Thoracic aorta (tissue), 2 donors: ENCODE data around the gene NAV2. TPM values are rescaled to one million over a fixed set of nuclear protein-coding genes. Genes with fewer than 3 reads are reported as not detected.

Source experiments
- ATAC-seq: fragments of 150-250 bp; one replicate; pipeline ENCODE4 v1.8.0; 2017; ENCODE audit warnings: low read depth; ENCODE audit not compliant: insufficient number of reproducible peaks, low FRiP score
- DNase-seq: peaks from one replicate; pipeline ENCODE4 v3.0.0-alpha.2; 2020; ENCODE audit warnings: low spot score
- H3K27ac ChIP-seq, 2 donors: fragments of 200-600 bp; sonication (generic); 1 replicate in 1 of 2; 2 replicates in 1 of 2; pipeline ENCODE4 v1.5.1; 2016; ENCODE audit warnings: mild to moderate bottlenecking in 2 of 2, moderate library complexity in 2 of 2
- H3K27me3 ChIP-seq: fragments of 200-600 bp; sonication (generic); replicated peaks from 2 replicates; pipeline ENCODE4 v1.6.0; 2016; ENCODE audit warnings: mild to moderate bottlenecking; ENCODE audit not compliant: insufficient read depth
- H3K36me3 ChIP-seq: fragments of 200-600 bp; sonication (generic); one replicate; pipeline ENCODE4 v1.5.1; 2016
- H3K4me1 ChIP-seq, 2 donors: fragments of 200-600 bp; sonication (generic); 1 replicate in 1 of 2; 2 replicates in 1 of 2; pipeline versions ENCODE4 v1.5.1 to v1.6.0; 2016; ENCODE audit warnings: low read depth in 2 of 2, mild to moderate bottlenecking in 1 of 2; ENCODE audit not compliant: control insufficient read depth in 1 of 2
- H3K4me3 ChIP-seq: fragments of 200-600 bp; sonication (generic); 2 replicates; pipeline ENCODE4 v1.5.1; 2016; ENCODE audit warnings: mild to moderate bottlenecking
- H3K9me3 ChIP-seq: fragments of 200-600 bp; sonication (generic); 2 replicates; pipeline ENCODE4 v1.5.1; 2016
- total RNA-seq, 2 donors: library from RNA; depleted of rRNA; stranded (reverse); fragments of >200 nt; gene quantifications; one replicate each; pipeline versions ENCODE4 v1.1.0 to v1.2.3, GENCODE V29; 2016
- TF ChIP-seq, protein P1 (sequence below): fragments of 200-600 bp; sonication (generic); IDR thresholded peaks from one replicate; pipeline ENCODE4 v1.5.1; 2019; ENCODE audit warnings: antibody characterized with exemption

The NAV2 gene
- total RNA-seq, 2 donors from 2014 or later = 125 to 230 TPM

DNA sequence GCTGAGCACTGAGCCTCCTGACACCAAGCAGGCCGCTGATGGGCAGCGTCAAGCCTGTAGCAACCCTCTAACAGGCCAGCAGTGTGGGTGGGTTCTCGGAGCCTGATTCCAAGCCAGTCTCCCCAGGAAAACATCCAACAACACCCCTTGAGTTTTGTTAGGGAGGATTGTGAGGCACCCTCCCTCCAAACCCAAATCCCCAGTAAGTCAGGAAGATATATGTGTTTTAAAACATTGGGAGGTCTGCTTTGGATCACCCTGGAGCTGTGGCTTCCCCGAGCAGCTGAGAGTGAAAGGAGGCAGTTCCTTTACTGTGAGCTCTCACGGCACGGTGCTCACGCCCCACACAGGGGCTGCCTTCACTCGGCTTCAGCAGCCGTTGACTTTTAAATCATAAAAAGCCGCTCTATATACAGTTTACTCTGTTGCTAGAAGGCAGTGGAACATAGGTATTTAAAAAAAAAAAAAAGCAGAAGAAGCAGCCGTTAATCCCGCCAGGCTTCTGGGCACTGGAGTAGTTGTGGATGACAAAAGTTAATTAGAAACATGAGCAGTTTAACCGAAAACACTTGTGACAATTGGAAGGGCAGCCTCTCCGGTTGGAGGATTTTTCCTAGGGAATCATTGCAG is 218.6 kb downstream of the NAV2 start:
- Histone ChIP-seq H3K4me3 (peak overlapping the region; percentile 41), H3K4me1 (peaks cover 40 to 94% of the 10 kb centered on the region in 2 donors), H3K9me3 (no peaks in the 10 kb centered on the region), H3K36me3 (peaks cover 17% of the 10 kb centered on the region), H3K27ac (peak overlapping the region; percentile 39 to 64), H3K27me3 (no peaks in the 10 kb centered on the region)
- DNase-seq = no peak
- TF ChIP-seq, protein P1, sequence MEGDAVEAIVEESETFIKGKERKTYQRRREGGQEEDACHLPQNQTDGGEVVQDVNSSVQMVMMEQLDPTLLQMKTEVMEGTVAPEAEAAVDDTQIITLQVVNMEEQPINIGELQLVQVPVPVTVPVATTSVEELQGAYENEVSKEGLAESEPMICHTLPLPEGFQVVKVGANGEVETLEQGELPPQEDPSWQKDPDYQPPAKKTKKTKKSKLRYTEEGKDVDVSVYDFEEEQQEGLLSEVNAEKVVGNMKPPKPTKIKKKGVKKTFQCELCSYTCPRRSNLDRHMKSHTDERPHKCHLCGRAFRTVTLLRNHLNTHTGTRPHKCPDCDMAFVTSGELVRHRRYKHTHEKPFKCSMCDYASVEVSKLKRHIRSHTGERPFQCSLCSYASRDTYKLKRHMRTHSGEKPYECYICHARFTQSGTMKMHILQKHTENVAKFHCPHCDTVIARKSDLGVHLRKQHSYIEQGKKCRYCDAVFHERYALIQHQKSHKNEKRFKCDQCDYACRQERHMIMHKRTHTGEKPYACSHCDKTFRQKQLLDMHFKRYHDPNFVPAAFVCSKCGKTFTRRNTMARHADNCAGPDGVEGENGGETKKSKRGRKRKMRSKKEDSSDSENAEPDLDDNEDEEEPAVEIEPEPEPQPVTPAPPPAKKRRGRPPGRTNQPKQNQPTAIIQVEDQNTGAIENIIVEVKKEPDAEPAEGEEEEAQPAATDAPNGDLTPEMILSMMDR = no peak
- ATAC-seq = no peak

DNA sequence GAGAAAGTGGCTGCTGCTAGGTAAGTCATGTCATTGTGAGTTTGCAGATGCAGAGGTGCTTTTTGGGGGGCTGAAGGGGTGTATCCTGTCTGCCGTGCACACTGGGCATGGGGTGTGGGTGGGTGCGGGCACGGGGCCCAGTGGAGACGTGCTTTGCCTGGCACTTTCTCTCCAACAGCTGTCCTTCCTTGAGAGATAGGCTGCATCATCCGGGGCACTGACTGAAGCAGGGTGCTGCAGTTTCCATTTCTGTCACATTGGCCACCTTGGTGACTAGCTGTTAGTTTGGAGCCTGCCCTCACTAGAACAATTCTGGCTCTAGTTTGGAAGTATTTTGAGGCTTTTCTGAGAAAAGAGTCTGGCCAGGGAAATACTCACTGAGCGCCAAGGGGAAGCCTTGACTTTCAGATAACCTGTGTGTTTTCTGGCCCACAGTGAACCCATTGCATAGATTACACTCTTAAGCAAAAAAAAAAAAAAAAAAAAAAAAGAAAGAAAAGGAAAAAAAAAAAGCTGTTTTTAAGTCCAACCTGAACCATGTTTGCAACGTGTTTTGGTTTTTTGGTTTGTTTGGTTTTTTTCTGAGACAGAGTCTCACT is 219.2 kb downstream of the NAV2 start:
- Histone ChIP-seq H3K27me3 (no peaks in the 10 kb centered on the region), H3K4me3 (peak overlapping the region; percentile 33), H3K9me3 (no peaks in the 10 kb centered on the region), H3K27ac (peak overlapping the region; percentile 39 to 64), H3K4me1 (peaks cover 34 to 88% of the 10 kb centered on the region in 2 donors), H3K36me3 (peaks cover 17% of the 10 kb centered on the region)
- ATAC-seq (no peak), DNase-seq (no peak)
- TF ChIP-seq, protein P1 = no peak

DNA sequence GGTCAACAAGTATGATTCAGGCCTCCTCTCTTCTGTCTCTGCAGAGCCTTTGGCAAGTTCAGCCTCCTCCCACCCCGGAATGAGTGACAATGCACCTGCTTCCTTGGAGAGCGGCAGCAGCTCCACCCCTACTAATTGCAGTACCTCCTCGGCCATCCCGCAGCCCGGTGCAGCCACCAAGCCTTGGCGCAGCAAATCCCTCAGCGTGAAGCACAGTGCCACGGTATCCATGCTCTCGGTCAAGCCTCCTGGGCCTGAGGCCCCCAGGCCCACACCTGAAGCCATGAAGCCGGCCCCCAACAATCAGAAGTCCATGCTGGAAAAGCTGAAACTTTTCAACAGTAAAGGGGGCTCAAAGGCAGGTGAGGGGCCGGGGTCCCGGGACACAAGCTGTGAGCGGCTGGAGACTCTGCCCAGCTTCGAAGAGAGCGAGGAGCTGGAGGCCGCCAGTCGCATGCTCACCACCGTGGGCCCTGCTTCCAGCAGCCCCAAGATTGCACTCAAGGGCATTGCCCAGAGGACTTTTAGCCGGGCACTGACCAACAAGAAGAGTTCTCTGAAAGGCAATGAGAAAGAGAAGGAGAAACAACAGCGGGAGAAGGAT is 220.6 kb downstream of the NAV2 start:
- Histone ChIP-seq H3K27ac (peak overlapping the region in 1 of 2 donors; percentile 49), H3K4me3 (no peak overlapping the region), H3K4me1 (peaks cover 28 to 83% of the 10 kb centered on the region in 2 donors), H3K36me3 (peaks cover 17% of the 10 kb centered on the region), H3K9me3 (no peaks in the 10 kb centered on the region), H3K27me3 (no peaks in the 10 kb centered on the region)
- TF ChIP-seq, protein P1 = no peak
- no peak for DNase-seq
- no peak for ATAC-seq

DNA sequence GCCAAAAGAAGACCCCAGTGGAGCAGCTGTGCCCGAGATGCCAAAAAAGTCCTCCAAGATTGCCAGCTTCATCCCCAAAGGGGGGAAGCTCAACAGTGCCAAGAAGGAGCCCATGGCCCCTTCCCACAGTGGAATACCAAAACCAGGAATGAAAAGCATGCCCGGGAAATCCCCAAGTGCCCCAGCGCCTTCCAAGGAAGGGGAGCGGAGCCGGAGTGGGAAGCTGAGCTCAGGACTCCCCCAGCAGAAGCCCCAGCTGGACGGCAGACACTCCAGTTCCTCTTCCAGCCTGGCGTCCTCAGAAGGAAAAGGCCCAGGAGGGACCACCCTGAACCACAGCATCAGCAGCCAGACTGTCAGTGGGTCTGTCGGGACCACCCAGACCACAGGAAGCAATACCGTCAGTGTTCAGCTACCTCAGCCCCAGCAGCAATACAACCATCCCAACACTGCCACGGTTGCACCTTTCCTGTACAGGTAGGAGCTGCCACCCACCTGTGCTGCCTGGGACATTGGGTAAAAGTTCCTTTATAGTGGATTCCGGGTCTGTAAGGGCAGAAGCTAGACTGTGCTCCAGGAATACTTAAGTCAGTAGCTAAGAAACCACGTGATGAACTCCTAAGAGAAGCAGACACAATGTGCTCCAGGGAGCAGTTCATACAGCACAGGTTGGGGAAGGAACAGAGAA is 221.3 kb downstream of the NAV2 start:
- TF ChIP-seq, protein P1 = no peak
- ATAC-seq (no peak), DNase-seq (no peak)
- Histone ChIP-seq H3K4me3 (no peak overlapping the region), H3K9me3 (no peaks in the 10 kb centered on the region), H3K36me3 (peaks cover 22% of the 10 kb centered on the region), H3K27ac (peak overlapping the region in 1 of 2 donors; percentile 49), H3K27me3 (no peaks in the 10 kb centered on the region), H3K4me1 (peaks cover 30 to 83% of the 10 kb centered on the region in 2 donors)

DNA sequence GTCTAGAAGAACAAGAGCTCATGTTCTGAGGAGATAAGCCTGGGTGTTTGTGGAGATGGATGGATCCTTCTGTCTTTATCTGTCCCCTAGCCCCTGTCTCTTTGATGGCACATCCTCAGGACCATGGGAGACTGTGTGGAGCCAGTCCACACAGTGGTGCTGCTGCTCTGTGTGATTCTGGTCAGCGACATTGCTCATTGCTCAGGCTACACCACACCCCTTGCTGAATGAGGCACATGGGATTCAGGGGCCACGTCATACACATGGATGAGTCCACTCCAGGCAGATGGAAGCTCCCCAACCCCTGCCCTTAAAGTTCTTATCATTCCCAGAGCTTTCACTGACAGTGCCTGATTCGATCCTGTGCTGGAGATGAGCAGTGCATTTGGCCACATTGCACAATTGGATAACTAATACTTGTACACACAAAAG is 222.2 kb downstream of the NAV2 start:
- Histone ChIP-seq H3K4me1 (peaks cover 30 to 83% of the 10 kb centered on the region in 2 donors), H3K9me3 (no peaks in the 10 kb centered on the region), H3K36me3 (peaks cover 24% of the 10 kb centered on the region), H3K27me3 (no peaks in the 10 kb centered on the region), H3K27ac (no peak overlapping the region), H3K4me3 (no peak overlapping the region)
- DNase-seq (peak; percentile 35), ATAC-seq (no peak)
- TF ChIP-seq, protein P1 = no peak
